Lower lobe of right lung (tissue), 2 donors: ENCODE results near the gene ILF3. TPM values are rescaled to one million over a fixed set of nuclear protein-coding genes. Genes with fewer than 3 reads are reported as not detected.

Experiments used
- ATAC-seq, 2 donors: fragments of 200-7000 bp; cut with Tn5 transposase; one replicate each; pipeline ENCODE4 v1.9.1; 2020 to 2022; ENCODE audit warnings: mild to moderate bottlenecking in 2 of 2, moderate library complexity in 2 of 2
- DNase-seq: peaks from one replicate; pipeline ENCODE4 v3.0.0-alpha.2; 2020
- H3K27ac ChIP-seq: fragments of 200-600 bp; one replicate; pipeline ENCODE4 v1.8.0; 2022
- H3K27me3 ChIP-seq: fragments of 200-600 bp; one replicate; pipeline ENCODE4 v1.8.0; 2022; ENCODE audit warnings: low read depth
- H3K36me3 ChIP-seq: fragments of 200-600 bp; one replicate; pipeline ENCODE4 v1.8.0; 2022; ENCODE audit warnings: mild to moderate bottlenecking
- H3K4me1 ChIP-seq: fragments of 200-600 bp; one replicate; pipeline ENCODE4 v1.8.0; 2022
- H3K4me3 ChIP-seq: fragments of 200-600 bp; one replicate; pipeline ENCODE4 v1.8.0; 2022; ENCODE audit warnings: mild to moderate bottlenecking
- H3K9me3 ChIP-seq: fragments of 200-600 bp; one replicate; pipeline ENCODE4 v1.8.0; 2022
- intact Hi-C: fragments of 100-400 bp; cut with DNase I; formaldehyde crosslinking; loops from one replicate; pipeline ENCODE4 v1.11.0; 2022
- total RNA-seq: library from RNA; stranded (reverse); fragmentation: NEBNext Ultra II Directional; extraction: Animal tissue kit (Norgen Biotek cat#: 25700); gene quantifications from one replicate; pipeline ENCODE4 v1.2.1, GENCODE V29; 2021
- TF ChIP-seq, protein P1 (sequence below): fragments of 200-600 bp; IDR thresholded peaks from one replicate; pipeline ENCODE4 v1.8.0; 2022; ENCODE audit warnings: antibody characterized with exemption, mild to moderate bottlenecking
- donor health status: DM: no; HTN: yes; CAD: no; lungs with severe emphysema.

ILF3 gene
- total RNA-seq, 1 donor from 2014 or later: 175 TPM

DNA sequence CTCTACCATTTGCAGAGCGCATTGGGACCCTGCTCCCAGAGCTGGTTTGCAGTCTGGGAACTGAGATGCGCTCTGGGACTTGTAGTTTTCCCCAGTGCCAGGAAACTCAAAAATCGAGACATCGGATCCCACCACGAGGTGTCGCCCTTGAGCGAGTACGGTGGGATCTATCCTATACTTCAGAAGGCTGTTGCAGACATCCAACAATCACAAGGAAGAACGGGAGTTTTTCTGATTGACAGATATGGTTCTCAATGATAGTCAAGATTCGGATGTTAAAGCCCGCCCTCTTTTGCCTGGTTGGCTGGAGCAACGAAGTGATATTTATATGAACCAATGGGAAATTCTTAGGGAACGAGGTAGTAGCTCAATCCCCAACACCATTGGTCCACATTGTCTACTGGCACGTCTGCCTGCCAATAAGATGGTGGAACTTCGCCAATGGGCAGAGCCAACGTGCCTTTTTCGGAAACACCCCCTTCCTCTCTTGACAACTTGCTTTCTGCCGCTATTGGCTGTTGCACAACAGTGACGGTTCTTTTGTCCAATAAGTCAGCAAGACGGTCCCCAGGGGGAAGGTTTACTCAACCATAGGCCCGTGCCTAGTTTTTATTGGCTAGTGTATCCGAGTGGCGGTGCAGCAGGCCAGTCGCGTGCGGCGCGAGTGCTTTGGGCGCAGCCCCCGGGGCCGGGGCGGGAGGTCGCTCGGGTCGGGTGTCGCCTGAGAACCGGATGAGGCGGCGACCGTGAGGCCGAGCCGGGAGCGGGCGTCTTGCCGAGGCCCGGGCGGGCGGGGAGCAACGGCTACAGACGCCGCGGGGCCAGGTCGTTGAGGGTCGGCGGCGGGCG lies 63.4 kb downstream of the ILF3 start, which contains the start of gene DNM2:
Gene DNM2, plus strand, starts transcription at position 724 of the 849 bp plus-strand sequence. CDS start 164 bp downstream, outside the sequence.
- Histone ChIP-seq H3K9me3 (no peaks in the 10 kb centered on the region), H3K27ac (peak within 1 kb of the TSS; percentile 99), H3K4me1 (peaks cover 44% of the 10 kb centered on the region), H3K27me3 (no peaks in the 10 kb centered on the region), H3K36me3 (peaks cover 22% of the 10 kb centered on the region), H3K4me3 (peak within 1 kb of the TSS; percentile 99)
- intact Hi-C loops: no loop called here
- peak; percentile 97 for DNase-seq
- ATAC-seq: peak; percentile 96
- TF ChIP-seq, protein P1, sequence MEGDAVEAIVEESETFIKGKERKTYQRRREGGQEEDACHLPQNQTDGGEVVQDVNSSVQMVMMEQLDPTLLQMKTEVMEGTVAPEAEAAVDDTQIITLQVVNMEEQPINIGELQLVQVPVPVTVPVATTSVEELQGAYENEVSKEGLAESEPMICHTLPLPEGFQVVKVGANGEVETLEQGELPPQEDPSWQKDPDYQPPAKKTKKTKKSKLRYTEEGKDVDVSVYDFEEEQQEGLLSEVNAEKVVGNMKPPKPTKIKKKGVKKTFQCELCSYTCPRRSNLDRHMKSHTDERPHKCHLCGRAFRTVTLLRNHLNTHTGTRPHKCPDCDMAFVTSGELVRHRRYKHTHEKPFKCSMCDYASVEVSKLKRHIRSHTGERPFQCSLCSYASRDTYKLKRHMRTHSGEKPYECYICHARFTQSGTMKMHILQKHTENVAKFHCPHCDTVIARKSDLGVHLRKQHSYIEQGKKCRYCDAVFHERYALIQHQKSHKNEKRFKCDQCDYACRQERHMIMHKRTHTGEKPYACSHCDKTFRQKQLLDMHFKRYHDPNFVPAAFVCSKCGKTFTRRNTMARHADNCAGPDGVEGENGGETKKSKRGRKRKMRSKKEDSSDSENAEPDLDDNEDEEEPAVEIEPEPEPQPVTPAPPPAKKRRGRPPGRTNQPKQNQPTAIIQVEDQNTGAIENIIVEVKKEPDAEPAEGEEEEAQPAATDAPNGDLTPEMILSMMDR: peak; percentile 79

DNA sequence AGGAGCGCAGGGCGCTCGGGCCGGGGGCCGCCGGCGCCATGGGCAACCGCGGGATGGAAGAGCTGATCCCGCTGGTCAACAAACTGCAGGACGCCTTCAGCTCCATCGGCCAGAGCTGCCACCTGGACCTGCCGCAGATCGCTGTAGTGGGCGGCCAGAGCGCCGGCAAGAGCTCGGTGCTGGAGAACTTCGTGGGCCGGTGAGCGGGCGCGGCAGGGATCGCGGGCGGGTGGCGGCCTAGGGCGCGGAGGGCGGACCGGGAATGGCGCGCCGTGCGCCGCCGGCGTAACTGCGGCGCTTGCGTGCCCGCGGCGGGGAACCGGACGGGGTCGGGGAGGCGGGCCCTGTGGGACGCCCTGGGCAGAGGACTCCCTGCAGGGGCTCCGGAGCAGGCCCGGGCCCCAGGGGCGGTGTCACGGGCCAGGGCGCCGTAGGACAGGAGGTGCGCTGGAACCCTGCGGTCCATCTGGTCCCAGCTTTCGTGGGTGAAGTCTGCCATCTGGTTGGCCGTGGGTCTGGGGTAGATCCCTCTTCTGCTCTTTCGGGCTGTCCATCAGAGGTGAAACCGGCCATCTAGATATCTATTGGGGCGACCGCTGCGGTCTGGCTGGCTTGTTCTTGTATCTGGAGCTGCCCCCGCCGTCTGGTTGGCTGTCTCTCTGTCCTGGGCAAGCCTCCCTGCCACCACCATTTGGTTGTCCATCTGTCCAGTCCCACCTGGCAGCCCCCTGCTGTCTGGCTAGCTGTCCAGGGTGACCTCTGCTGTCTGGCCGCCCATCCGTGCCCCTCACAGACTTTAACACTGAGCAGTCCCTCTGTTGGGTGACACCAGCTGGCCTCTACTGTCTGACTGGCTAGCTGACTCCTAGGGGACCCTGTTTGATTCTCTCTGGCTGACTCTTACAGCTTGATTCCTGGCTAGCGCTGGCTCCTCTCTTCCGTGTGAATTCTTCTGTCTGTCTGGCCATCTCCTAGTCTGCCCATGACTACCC lies 64.4 kb downstream of the ILF3 start:
- Histone ChIP-seq H3K27ac (peak overlapping the region; percentile 99), H3K4me3 (peak overlapping the region; percentile 99), H3K9me3 (no peaks in the 10 kb centered on the region), H3K4me1 (peaks cover 53% of the 10 kb centered on the region), H3K36me3 (peaks cover 16% of the 10 kb centered on the region), H3K27me3 (no peaks in the 10 kb centered on the region)
- ATAC-seq (peak; percentile 51 to 60), DNase-seq (peak; percentile 76)
- intact Hi-C loops: no loop called here
- TF ChIP-seq, protein P1: no peak

DNA sequence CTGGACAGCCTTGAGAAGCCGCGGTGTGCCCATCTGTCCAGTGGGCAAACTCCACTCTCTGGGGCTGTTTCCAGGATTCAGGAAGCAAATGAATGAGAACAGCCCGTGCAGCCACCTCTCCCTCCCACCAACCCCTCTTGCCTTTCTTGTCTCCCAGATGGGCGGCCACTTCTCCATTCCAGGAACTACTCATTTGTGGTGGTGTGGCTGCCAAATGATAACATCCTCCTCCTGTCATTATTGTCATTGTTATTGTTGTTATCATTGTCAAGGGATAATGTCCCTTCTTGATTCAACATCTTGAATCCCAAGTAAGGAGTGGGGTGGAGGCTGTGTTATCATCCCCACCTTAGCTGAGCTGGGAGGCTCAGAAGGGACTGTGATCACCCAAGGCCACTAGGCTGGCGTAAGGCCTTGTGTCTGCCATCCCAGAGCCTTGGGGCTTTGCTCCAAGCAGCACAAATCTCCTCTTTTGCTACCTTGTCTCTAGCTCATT lies 65.4 kb downstream of the ILF3 start:
- DNase-seq (no peak), ATAC-seq (no peak)
- TF ChIP-seq, protein P1: no peak
- Histone ChIP-seq H3K4me1 (peaks cover 63% of the 10 kb centered on the region), H3K36me3 (peaks cover 13% of the 10 kb centered on the region), H3K27ac (peak overlapping the region; percentile 99), H3K9me3 (no peaks in the 10 kb centered on the region), H3K27me3 (no peaks in the 10 kb centered on the region), H3K4me3 (peak overlapping the region; percentile 99)
- intact Hi-C loops: no loop called here

DNA sequence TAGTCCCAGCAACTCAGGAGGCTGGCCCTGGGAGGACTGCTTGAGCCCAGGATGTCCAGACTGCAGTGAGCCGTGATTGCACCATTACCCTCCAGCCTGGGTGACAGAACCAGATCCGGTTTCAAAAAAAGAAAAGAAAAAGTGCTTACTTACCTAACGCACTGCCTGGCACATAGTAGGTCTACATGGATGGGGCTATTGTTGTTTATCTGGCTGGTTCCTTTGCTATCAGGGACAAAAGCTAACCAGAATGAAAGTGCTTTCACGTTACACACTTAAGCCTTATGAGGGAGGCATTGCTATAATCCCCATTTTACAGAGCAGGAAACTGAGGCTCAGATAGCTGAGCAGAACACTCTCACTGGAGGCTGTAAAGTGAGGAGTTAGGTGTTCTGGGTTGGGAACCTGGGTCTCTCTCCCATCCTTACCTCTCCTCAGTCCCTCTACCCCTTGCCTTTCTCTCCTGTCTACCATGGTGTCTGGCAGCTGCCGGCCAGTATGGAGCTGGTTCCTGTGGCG lies 66.5 kb downstream of the ILF3 start:
- no peak for DNase-seq
- H3K36me3 ChIP-seq: peaks cover 13% of the 10 kb centered on the region
- ATAC-seq: no peak
- peaks cover 75% of the 10 kb centered on the region for H3K4me1 ChIP-seq
- H3K4me3 ChIP-seq: peak overlapping the region; percentile 99
- intact Hi-C loops: no loop called here
- no peaks in the 10 kb centered on the region for H3K27me3 ChIP-seq
- no peaks in the 10 kb centered on the region for H3K9me3 ChIP-seq
- TF ChIP-seq, protein P1: no peak
- H3K27ac ChIP-seq: peak overlapping the region; percentile 55

DNA sequence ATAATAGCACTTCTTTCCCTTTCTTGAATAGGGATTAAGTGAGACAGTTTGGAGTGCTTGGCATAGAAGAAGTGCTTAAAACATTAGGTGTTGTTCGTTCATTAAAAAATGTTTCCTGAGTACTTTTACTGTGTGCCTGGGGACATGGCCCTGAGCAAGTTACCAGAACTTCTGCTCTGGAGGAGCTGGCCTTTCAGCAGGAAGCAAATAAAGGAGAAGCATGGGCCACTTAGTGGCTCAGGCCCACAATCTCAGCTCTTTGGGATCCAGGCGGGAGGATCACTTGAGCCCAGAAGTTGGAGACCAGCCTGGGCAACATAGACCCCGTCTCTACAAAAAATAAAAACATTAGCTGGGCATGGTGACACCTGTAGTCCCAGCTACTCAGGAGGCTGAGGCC lies 69.4 kb downstream of the ILF3 start:
- Histone ChIP-seq H3K27ac (peak overlapping the region; percentile 26), H3K36me3 (peaks cover 13% of the 10 kb centered on the region), H3K27me3 (no peaks in the 10 kb centered on the region), H3K4me1 (peaks cover 97% of the 10 kb centered on the region), H3K4me3 (no peak overlapping the region), H3K9me3 (no peaks in the 10 kb centered on the region)
- TF ChIP-seq, protein P1: no peak
- intact Hi-C loops: no loop called here
- DNase-seq (no peak), ATAC-seq (no peak)
